ENCODE measurements around the gene MGAT4B. TPM values are rescaled to one million over a fixed set of nuclear protein-coding genes. Genes with fewer than 3 reads are reported as not detected.

MGAT4B gene
- total RNA-seq, 1 donor from 2014 or later: 278 TPM

DNA sequence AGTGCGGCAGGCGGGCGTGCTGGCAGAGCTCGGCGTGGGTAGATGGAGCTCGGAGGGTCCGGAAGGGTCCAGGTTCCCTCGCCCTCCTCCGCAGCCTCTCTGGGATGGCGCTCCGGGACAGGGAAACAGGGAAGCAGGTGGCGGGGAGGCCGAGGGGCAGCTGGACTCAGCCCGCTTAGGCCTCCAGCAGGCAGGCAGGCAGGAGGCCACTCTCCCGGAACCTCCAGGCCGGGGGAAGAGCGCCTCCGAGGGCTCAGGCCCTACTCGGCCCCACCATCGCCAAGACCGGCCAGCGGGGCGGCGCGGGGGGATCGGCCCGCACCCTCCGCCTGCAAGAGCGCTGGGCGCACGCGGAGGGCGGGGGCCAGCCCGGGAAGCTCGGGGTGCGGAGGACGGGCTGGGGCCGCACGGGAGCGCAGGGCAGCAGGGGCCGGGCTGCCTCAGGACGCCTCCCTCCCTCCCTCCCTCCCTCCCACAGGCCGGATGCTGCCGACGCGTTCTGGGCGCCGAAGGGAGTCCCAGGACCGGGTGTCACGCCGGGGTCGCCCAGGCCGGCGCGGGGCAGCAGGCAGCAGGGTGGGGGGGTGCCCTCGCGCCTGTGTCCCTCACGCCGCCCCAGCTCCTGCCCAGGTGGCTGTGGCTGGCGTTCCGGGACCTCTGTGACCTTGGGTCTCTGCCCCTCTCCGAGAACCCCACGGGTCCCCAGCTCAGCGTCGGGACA, 977 bp downstream of the MGAT4B start:
- TF ChIP-seq, protein P1, sequence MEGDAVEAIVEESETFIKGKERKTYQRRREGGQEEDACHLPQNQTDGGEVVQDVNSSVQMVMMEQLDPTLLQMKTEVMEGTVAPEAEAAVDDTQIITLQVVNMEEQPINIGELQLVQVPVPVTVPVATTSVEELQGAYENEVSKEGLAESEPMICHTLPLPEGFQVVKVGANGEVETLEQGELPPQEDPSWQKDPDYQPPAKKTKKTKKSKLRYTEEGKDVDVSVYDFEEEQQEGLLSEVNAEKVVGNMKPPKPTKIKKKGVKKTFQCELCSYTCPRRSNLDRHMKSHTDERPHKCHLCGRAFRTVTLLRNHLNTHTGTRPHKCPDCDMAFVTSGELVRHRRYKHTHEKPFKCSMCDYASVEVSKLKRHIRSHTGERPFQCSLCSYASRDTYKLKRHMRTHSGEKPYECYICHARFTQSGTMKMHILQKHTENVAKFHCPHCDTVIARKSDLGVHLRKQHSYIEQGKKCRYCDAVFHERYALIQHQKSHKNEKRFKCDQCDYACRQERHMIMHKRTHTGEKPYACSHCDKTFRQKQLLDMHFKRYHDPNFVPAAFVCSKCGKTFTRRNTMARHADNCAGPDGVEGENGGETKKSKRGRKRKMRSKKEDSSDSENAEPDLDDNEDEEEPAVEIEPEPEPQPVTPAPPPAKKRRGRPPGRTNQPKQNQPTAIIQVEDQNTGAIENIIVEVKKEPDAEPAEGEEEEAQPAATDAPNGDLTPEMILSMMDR (conservative IDR thresholded peaks at IDR 0.05; ENCODE audit: low read depth, low read length): no peak
- DNase-seq (ENCODE audit: low read depth): no peak
- peak overlapping the region; percentile 73 for H3K4me3 ChIP-seq (ENCODE audit: low read depth, low read length)

DNA sequence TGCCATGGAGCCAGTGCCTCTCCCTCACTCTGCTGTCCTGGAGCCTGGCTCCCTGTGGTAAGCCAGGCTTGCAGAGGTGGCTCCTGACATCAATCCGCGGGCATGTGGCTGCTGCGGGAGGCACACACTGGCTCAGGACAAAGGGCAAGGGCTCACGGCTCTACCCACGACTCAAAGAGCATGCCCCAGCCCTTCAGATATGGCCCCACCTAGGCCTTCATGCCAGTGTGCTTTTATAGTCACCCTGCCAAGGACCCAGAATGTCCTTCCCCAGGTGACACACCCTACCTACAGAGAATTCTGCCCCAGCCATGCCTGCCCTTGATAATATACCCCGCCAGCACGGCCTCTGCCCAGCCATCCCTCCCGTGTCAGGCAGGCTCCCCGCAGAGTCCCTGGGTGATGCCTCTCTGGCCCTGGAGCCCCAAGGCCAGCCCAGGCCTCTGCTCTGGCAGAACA, 1.6 kb downstream of the MGAT4B start:
- DNase-seq (ENCODE audit: low read depth): no peak
- H3K4me3 ChIP-seq (ENCODE audit: low read depth, low read length): peak overlapping the region; percentile 73
- TF ChIP-seq, protein P1 (conservative IDR thresholded peaks at IDR 0.05; ENCODE audit: low read depth, low read length): no peak

DNA sequence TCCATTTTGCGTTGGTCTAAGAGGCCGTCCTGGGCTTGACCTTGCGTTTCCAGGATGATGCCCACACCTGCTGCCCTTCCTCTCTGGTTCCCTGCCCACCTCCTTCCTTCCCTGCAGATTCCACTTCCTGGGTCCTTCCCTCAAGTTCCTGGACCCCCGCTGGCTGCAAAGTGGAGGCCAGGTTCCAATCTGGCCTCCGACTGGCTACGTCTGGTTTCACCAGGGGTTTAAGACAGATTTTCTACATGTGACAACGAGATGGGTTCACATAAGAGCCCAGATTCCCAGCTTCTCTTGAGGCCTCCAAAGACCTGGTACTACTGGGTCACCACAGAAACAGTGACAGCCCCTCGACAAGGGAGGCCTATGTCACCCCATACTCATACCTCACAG, 2.1 kb downstream of the MGAT4B start:
- DNase-seq (ENCODE audit: low read depth): no peak
- H3K4me3 ChIP-seq (ENCODE audit: low read depth, low read length): peak overlapping the region; percentile 73
- TF ChIP-seq, protein P1 (conservative IDR thresholded peaks at IDR 0.05; ENCODE audit: low read depth, low read length): no peak

DNA sequence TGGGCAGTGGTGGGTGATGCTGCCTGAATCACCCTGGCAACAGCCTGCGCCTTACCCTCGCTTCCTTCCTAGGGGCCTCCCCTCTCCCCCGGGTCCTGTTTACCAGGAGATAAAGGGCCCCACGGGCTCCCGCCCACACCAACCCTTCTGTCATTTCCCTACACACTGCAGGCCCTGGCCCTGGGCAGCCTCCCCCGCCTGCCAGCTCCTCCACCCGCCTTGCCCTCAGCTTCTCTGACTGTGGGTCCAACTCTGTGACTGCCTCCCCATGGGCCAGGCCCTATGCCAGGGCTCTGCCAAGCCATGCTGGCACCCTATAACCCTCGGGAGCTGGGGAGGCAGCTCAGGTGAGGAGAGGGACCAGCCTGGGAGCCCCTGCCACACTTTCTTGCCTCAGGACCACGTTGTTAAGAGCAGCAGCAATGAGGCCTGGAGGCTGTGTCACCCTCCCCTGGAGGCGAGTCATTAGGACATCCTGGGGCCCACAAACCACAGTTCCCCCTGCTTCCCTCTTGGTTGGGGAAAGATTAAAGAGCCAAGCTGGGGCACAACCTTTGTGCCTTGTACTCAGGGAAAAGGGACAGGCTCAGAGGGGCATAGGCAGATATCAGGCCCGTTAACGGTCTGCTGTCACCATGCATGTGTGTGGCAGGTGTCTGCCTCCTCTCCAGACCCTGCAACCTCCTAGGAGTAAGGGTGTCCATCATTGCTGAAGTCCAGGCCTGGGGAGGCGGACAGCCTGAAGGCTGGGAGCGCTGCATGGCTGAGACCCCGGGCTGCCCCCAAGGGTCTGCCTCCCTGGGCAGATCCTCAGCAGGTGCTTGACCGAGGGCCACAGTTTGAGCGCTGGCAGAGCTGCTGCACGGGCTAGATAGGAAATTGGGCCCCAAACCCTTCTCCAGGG, 2.8 kb downstream of the MGAT4B start:
- TF ChIP-seq, protein P1 (conservative IDR thresholded peaks at IDR 0.05; ENCODE audit: low read depth, low read length): no peak
- DNase-seq (ENCODE audit: low read depth): no peak
- H3K4me3 ChIP-seq (ENCODE audit: low read depth, low read length): peak overlapping the region; percentile 73

DNA sequence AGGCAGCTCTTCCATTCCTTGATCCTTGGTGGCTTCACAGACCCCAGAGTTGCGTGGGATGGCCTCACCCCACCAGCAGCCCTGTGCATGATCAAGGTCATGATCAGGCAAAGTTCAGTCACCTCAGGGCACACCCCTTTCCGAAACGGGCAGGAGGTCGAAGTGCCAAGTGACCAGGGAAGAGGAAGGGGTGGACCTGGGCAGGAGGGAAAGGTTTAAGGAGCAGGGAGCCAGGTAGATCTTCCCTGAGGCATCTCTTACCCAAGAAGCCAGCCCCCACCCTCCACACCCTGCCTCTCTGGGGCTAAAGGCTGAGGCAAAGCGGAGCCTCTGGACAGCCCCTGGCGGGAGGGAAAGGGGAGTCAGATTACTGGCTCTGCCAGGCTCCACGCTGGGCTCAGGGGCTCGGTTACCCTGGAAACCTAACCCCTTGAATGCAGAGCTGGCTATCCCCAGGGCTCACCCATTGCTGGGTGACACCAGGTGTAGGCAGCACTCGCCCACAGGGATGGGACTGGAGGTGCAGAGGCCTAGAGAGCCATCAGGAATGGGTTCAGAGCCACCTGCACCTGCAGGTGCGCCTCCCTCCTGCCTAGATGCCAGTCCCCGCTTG, 3.6 kb downstream of the MGAT4B start:
- TF ChIP-seq, protein P1 (conservative IDR thresholded peaks at IDR 0.05; ENCODE audit: low read depth, low read length): no peak
- no peak for DNase-seq (ENCODE audit: low read depth)
- H3K4me3 ChIP-seq (ENCODE audit: low read depth, low read length): no peak overlapping the region

DNA sequence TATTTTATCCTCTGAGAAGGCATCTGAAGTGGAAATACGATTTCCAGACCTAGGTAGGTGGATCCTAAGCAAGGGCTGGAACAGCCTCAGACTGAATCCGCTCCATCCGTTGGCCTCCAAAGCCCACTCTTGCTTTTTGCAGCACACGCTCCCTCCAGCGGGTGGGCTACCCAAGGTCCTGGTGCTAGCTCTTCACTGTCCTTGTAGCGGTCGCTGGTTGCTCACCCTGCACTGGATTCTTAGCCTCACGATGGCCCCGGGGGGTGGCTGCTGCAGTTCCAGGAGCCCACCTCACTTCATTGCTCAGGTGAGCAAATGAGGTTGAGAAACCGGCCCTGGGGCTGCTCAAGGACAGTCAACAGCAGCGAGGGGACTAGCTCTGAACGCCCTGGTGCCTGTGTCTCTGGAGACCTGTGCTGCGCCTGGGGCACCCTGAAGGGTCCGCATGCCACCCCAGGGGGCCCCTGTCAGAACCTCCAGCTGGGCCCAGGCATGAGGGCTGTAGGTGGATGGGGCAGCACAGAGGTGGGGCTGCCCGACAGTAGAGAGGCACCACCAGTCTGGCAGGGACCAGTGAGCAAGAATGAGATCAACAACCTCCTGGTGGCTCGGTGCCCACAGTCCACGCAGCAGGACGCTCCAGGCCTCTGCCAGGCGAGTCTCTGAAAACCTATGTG, 4.3 kb downstream of the MGAT4B start:
- DNase-seq (ENCODE audit: low read depth): no peak
- no peak overlapping the region for H3K4me3 ChIP-seq (ENCODE audit: low read depth, low read length)
- TF ChIP-seq, protein P1 (conservative IDR thresholded peaks at IDR 0.05; ENCODE audit: low read depth, low read length): no peak
